ENCODE measurements around the gene TEX264. TPM values are rescaled to one million over a fixed set of nuclear protein-coding genes. Genes with fewer than 3 reads are reported as not detected.

Gene TEX264
- total and polyA plus RNA-seq, 2 experiments from 2014 or later, result 10.0 to 13.3 TPM

DNA sequence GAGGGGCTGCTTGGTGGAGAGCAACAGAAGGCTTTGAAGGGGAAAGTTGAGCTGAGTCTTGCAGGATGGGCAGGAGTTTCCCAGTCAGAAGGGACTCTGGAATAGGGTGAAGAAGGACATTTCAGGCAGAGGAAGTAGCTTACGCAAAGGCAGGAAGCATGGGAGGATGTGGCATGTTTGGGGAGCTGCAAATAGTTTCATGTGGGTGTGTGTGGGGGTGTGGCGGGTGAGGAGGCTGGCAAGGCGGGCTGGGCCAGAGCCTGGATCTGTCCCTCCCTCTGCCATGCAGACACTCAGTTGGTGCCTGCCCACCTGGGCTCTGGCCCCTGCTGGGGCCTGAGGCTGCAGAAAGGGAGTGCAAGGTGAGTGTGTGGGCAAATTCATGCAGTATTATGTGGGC, 10.4 kb downstream of the TEX264 start:
- Histone ChIP-seq H2AFZ (no peak overlapping the region), H3K4me2 (no peak overlapping the region), H3F3A (replicated peaks; ENCODE audit: low read depth) (no peaks in the 10 kb centered on the region), H3K9me2 (ENCODE audit: insufficient read depth) (no peaks in the 10 kb centered on the region), H3K27ac (ENCODE audit: low read depth) (no peak overlapping the region), H3K4me3 (no peak overlapping the region), H4K20me1 (replicated peaks; ENCODE audit: insufficient read depth) (no peaks in the 10 kb centered on the region), H3K79me2 (replicated peaks; ENCODE audit: insufficient read depth) (no peaks in the 10 kb centered on the region), H3K27me3 (ENCODE audit: insufficient read depth) (no peaks in the 10 kb centered on the region), H3K4me1 (ENCODE audit: insufficient read depth) (no peaks in the 10 kb centered on the region; the same call in 1 of the 2 replicates), H3K36me3 (ENCODE audit: insufficient read depth) (no peaks in the 10 kb centered on the region)
- peak overlapping the region; percentile 50; the same call in 1 of the 2 replicates for H3K27ac Mint-ChIP-seq
- TF ChIP-seq POLR2AphosphoS5 (IDR thresholded peaks at IDR 0.05; ENCODE audit: low read depth) (no peak), JUNB (IDR thresholded peaks at IDR 0.05; ENCODE audit: unreplicated experiment) (no peak), CREB1 (CRISPR knock-in tag; IDR thresholded peaks at IDR 0.05; ENCODE audit: low read depth) (no peak), ETS1 (IDR thresholded peaks at IDR 0.05) (no peak), EZH2phosphoT487 (IDR thresholded peaks at IDR 0.05; ENCODE audit: unreplicated experiment) (no peak), CTCF (conservative IDR thresholded peaks at IDR 0.05; ENCODE audit: low read depth in 2 of 2) (no peak), ZNF331 (CRISPR knock-in tag; IDR thresholded peaks at IDR 0.05; ENCODE audit: low read depth) (no peak), EZH2 (IDR thresholded peaks at IDR 0.05; ENCODE audit: low read depth, unreplicated experiment) (no peak), ZNF114 (CRISPR knock-in tag; IDR thresholded peaks at IDR 0.05) (no peak), STAT1 (IDR thresholded peaks at IDR 0.05; ENCODE audit: unreplicated experiment) (no peak), NANOG (IDR thresholded peaks at IDR 0.05; ENCODE audit: borderline replicate concordance) (no peak)
- TF ChIP-seq, protein P1, sequence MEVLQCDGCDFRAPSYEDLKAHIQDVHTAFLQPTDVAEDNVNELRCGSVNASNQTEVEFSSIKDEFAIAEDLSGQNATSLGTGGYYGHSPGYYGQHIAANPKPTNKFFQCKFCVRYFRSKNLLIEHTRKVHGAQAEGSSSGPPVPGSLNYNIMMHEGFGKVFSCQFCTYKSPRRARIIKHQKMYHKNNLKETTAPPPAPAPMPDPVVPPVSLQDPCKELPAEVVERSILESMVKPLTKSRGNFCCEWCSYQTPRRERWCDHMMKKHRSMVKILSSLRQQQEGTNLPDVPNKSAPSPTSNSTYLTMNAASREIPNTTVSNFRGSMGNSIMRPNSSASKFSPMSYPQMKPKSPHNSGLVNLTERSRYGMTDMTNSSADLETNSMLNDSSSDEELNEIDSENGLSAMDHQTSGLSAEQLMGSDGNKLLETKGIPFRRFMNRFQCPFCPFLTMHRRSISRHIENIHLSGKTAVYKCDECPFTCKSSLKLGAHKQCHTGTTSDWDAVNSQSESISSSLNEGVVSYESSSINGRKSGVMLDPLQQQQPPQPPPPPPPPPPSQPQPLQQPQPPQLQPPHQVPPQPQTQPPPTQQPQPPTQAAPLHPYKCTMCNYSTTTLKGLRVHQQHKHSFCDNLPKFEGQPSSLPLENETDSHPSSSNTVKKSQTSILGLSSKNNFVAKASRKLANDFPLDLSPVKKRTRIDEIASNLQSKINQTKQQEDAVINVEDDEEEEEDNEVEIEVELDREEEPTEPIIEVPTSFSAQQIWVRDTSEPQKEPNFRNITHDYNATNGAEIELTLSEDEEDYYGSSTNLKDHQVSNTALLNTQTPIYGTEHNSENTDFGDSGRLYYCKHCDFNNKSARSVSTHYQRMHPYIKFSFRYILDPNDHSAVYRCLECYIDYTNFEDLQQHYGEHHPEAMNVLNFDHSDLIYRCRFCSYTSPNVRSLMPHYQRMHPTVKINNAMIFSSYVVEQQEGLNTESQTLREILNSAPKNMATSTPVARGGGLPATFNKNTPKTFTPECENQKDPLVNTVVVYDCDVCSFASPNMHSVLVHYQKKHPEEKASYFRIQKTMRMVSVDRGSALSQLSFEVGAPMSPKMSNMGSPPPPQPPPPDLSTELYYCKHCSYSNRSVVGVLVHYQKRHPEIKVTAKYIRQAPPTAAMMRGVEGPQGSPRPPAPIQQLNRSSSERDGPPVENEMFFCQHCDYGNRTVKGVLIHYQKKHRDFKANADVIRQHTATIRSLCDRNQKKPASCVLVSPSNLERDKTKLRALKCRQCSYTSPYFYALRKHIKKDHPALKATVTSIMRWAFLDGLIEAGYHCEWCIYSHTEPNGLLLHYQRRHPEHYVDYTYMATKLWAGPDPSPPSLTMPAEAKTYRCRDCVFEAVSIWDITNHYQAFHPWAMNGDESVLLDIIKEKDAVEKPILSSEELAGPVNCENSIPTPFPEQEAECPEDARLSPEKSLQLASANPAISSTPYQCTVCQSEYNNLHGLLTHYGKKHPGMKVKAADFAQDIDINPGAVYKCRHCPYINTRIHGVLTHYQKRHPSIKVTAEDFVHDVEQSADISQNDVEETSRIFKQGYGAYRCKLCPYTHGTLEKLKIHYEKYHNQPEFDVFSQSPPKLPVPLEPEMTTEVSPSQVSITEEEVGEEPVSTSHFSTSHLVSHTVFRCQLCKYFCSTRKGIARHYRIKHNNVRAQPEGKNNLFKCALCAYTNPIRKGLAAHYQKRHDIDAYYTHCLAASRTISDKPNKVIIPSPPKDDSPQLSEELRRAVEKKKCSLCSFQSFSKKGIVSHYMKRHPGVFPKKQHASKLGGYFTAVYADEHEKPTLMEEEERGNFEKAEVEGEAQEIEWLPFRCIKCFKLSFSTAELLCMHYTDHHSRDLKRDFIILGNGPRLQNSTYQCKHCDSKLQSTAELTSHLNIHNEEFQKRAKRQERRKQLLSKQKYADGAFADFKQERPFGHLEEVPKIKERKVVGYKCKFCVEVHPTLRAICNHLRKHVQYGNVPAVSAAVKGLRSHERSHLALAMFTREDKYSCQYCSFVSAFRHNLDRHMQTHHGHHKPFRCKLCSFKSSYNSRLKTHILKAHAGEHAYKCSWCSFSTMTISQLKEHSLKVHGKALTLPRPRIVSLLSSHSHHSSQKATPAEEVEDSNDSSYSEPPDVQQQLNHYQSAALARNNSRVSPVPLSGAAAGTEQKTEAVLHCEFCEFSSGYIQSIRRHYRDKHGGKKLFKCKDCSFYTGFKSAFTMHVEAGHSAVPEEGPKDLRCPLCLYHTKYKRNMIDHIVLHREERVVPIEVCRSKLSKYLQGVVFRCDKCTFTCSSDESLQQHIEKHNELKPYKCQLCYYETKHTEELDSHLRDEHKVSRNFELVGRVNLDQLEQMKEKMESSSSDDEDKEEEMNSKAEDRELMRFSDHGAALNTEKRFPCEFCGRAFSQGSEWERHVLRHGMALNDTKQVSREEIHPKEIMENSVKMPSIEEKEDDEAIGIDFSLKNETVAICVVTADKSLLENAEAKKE (CRISPR knock-in tag; IDR thresholded peaks at IDR 0.05), result no peak
- TF ChIP-seq, protein P2, sequence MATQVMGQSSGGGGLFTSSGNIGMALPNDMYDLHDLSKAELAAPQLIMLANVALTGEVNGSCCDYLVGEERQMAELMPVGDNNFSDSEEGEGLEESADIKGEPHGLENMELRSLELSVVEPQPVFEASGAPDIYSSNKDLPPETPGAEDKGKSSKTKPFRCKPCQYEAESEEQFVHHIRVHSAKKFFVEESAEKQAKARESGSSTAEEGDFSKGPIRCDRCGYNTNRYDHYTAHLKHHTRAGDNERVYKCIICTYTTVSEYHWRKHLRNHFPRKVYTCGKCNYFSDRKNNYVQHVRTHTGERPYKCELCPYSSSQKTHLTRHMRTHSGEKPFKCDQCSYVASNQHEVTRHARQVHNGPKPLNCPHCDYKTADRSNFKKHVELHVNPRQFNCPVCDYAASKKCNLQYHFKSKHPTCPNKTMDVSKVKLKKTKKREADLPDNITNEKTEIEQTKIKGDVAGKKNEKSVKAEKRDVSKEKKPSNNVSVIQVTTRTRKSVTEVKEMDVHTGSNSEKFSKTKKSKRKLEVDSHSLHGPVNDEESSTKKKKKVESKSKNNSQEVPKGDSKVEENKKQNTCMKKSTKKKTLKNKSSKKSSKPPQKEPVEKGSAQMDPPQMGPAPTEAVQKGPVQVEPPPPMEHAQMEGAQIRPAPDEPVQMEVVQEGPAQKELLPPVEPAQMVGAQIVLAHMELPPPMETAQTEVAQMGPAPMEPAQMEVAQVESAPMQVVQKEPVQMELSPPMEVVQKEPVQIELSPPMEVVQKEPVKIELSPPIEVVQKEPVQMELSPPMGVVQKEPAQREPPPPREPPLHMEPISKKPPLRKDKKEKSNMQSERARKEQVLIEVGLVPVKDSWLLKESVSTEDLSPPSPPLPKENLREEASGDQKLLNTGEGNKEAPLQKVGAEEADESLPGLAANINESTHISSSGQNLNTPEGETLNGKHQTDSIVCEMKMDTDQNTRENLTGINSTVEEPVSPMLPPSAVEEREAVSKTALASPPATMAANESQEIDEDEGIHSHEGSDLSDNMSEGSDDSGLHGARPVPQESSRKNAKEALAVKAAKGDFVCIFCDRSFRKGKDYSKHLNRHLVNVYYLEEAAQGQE (IDR thresholded peaks at IDR 0.05; ENCODE audit: unreplicated experiment), result no peak
- H3K27me3 Mint-ChIP-seq (ENCODE audit: insufficient read depth, low read depth, poor library complexity), result peaks cover 17% of the 10 kb centered on the region
- peaks cover 7% of the 10 kb centered on the region; the same call in 2 of the 3 replicates for H3K36me3 Mint-ChIP-seq (ENCODE audit: low read depth)
- ATAC-seq (no peak), DNase-seq (ENCODE audit: low spot score) (no peak)
- H3K9me3 Mint-ChIP-seq, result no peaks in the 10 kb centered on the region
- no peak overlapping the region; the same call in 2 of the 3 replicates for H3K4me3 Mint-ChIP-seq
- peaks cover 21% of the 10 kb centered on the region for H3K4me1 Mint-ChIP-seq

Measured in GM23338 (cell line).